CD14-positive monocyte (primary cell): Measurements from ENCODE around the gene COA3. TPM values are rescaled to one million over a fixed set of nuclear protein-coding genes. Genes with fewer than 3 reads are reported as not detected.
A peak's percentile ranks its signal among the peaks of the same experiment; 100 is the strongest.

Source experiments
- DNase-seq, 3 donors: peaks; one replicate each; pipeline ENCODE4 v3.0.0-alpha.2; 2011 to 2022
- H2AFZ ChIP-seq: 2 replicates; pipeline ENCODE4 v1.6.0; 2012; ENCODE audit warnings: mild to moderate bottlenecking, low read depth, low read length, inconsistent platforms; ENCODE audit not compliant: insufficient read depth, poor library complexity, severe bottlenecking
- H3K27ac ChIP-seq, 2 donors: 1 replicate in 1 of 2; 2 replicates in 1 of 2; pipeline ENCODE4 v1.5.1; 2012 to 2013; ENCODE audit warnings: low read length in 2 of 2, control low read depth in 1 of 2, inconsistent platforms in 1 of 2, low read depth in 1 of 2, mild to moderate bottlenecking in 1 of 2
- H3K27me3 ChIP-seq, 2 donors: one replicate each; pipeline versions ENCODE4 v1.6.0 to v1.6.1; 2011 to 2013; ENCODE audit warnings: low read length in 2 of 2; ENCODE audit not compliant: control insufficient read depth in 2 of 2, insufficient read depth in 2 of 2
- H3K36me3 ChIP-seq, 2 donors: replicated peaks in 1 of 2; 1 replicate in 1 of 2; 2 replicates in 1 of 2; pipeline versions ENCODE4 v1.5.1 to v1.6.1; 2012 to 2013; ENCODE audit warnings: low read length in 2 of 2, control low read depth in 1 of 2, inconsistent platforms in 1 of 2, mild to moderate bottlenecking in 1 of 2; ENCODE audit not compliant: insufficient read depth in 2 of 2, control insufficient read depth in 1 of 2
- H3K4me1 ChIP-seq, 2 donors: 1 replicate in 1 of 2; 2 replicates in 1 of 2; pipeline versions ENCODE4 v1.5.1 to v1.6.1; 2012 to 2013; ENCODE audit warnings: low read length in 2 of 2, control low read depth in 1 of 2, inconsistent platforms in 1 of 2, mild to moderate bottlenecking in 1 of 2, moderate library complexity in 1 of 2; ENCODE audit not compliant: insufficient read depth in 2 of 2, control insufficient read depth in 1 of 2
- H3K4me2 ChIP-seq: replicated peaks from 2 replicates; pipeline ENCODE3; 2012; ENCODE audit warnings: low read length, moderate library complexity, mild to moderate bottlenecking; ENCODE audit not compliant: poor library complexity, severe bottlenecking; ENCODE audit errors: extremely low read depth
- H3K4me3 ChIP-seq, 3 experiments: fragments of 200-600 bp in 1 of 3; sonication (generic) in 1 of 3; replicated peaks in 1 of 3; 1 replicate in 2 of 3; 2 replicates in 1 of 3; pipeline ENCODE4 v1.5.1; 2011 to 2013; ENCODE audit warnings: low read length in 3 of 3, mild to moderate bottlenecking in 3 of 3, control low read depth in 2 of 3, low read depth in 2 of 3, inconsistent platforms in 1 of 3, moderate library complexity in 1 of 3
- H3K79me2 ChIP-seq: 2 replicates; pipeline ENCODE4 v1.6.0; 2012; ENCODE audit warnings: mild to moderate bottlenecking, control low read depth, inconsistent platforms, low read length, moderate library complexity; ENCODE audit not compliant: insufficient read depth
- H3K9ac ChIP-seq: 2 replicates; pipeline ENCODE4 v1.6.0; 2017; ENCODE audit warnings: low read length, mild to moderate bottlenecking; ENCODE audit not compliant: insufficient read depth, poor library complexity, severe bottlenecking
- H3K9me3 ChIP-seq, 2 donors: replicated peaks in 1 of 2; 1 replicate in 1 of 2; 2 replicates in 1 of 2; pipeline versions ENCODE4 v1.5.1 to v1.6.1; 2012 to 2013; ENCODE audit warnings: low read length in 2 of 2, control low read depth in 1 of 2; ENCODE audit not compliant: control insufficient read depth in 1 of 2, insufficient read depth in 1 of 2
- H4K20me1 ChIP-seq: 2 replicates; pipeline ENCODE4 v1.6.0; 2012; ENCODE audit warnings: mild to moderate bottlenecking, low read length, control low read depth, moderate library complexity; ENCODE audit not compliant: insufficient read depth
- H3K27ac Mint-ChIP-seq, 7 donors: one replicate each; pipeline ENCODE4 v1.8.0; 2020; ENCODE audit warnings: mild to moderate bottlenecking in 7 of 7, mixed read lengths in 7 of 7, moderate library complexity in 6 of 7, inconsistent platforms in 2 of 7
- H3K27me3 Mint-ChIP-seq, 3 donors: one replicate each; pipeline ENCODE4 v1.8.0; 2021 to 2022; ENCODE audit warnings: low read depth in 3 of 3, mild to moderate bottlenecking in 3 of 3, mixed read lengths in 3 of 3, moderate library complexity in 3 of 3, inconsistent platforms in 1 of 3
- H3K36me3 Mint-ChIP-seq, 2 donors: one replicate each; pipeline ENCODE4 v1.8.0; 2020; ENCODE audit warnings: mixed read lengths in 2 of 2, inconsistent platforms in 1 of 2, mild to moderate bottlenecking in 1 of 2
- H3K4me1 Mint-ChIP-seq: one replicate; pipeline ENCODE4 v1.8.0; 2020; ENCODE audit warnings: mild to moderate bottlenecking, mixed read lengths
- H3K4me3 Mint-ChIP-seq, 2 donors: one replicate each; pipeline ENCODE4 v1.8.0; 2020; ENCODE audit warnings: mild to moderate bottlenecking in 2 of 2, mixed read lengths in 2 of 2, moderate library complexity in 1 of 2
- H3K9me3 Mint-ChIP-seq, 7 donors: one replicate each; pipeline ENCODE4 v1.8.0; 2020 to 2022; ENCODE audit warnings: mixed read lengths in 7 of 7, mild to moderate bottlenecking in 6 of 7, moderate library complexity in 6 of 7, inconsistent platforms in 2 of 7
- CTCF ChIP-seq: fragments of 200-600 bp; IDR thresholded peaks from one replicate; pipeline ENCODE4 v1.8.0; 2022; ENCODE audit warnings: antibody characterized with exemption, mild to moderate bottlenecking
- WGBS: methylation state at CpG from one replicate; pipeline ENCODE4 v1.1.5; 2013; ENCODE audit warnings: missing lambda C conversion rate; ENCODE audit not compliant: insufficient coverage; 5-methylcytosine and 5-hydroxymethylcytosine counted together
- intact Hi-C, 2 donors: fragments of 100-400 bp; cut with micrococcal nuclease; formaldehyde crosslinking; loops; one replicate each; pipeline versions ENCODE4 v1.15.0 to v1.15.1; 2023
- polyA plus RNA-seq, 3 donors: library from polyadenylated mRNA; depleted of rRNA in 1 of 3; unstranded in 2 of 3; stranded (reverse) in 1 of 3; fragments of 300-500 nt in 2 of 3; fragments of >200 nt in 1 of 3; fragmentation: Illumina TruSeq in 2 of 3; gene quantifications; 1 replicate in 2 of 3; 2 replicates in 1 of 3; pipeline ENCODE4 v1.2.3, GENCODE V29; 2012 to 2021

COA3 gene
- polyA plus RNA-seq, 3 donors = 21.5 to 171 (median 156) TPM

- no peaks in the 10 kb centered on the region for H3K9me3 ChIP-seq
- no peak overlapping the region for H3K4me3 ChIP-seq
- Mint-ChIP-seq H3K27ac (peak overlapping the region in 2 of 7 donors; percentile 21 to 55), H3K9me3 (peaks cover 0 to 2% (median 0%) of the 10 kb centered on the region in 7 donors), H3K36me3 (peaks cover 59 to 77% of the 10 kb centered on the region in 2 donors), H3K4me3 (no peak overlapping the region), H3K4me1 (peaks cover 10% of the 10 kb centered on the region), H3K27me3 (peaks cover 0 to 2% (median 0%) of the 10 kb centered on the region in 3 donors)
- H3K36me3 ChIP-seq = peaks cover 63 to 73% of the 10 kb centered on the region in 2 donors
- DNase-seq = peak; percentile 49 to 67 (median 54)
- intact Hi-C loops = loop anchor here in 1 of 2 donors (5.0 kb wide), 1 partner anchor 48 kb away; the partner anchor contains the start of gene VPS25
- TF ChIP-seq CTCF = peak; percentile 91
- H3K4me1 ChIP-seq = peaks cover 10 to 19% of the 10 kb centered on the region in 2 donors
- no peak overlapping the region for H3K4me2 ChIP-seq
- H3K9ac ChIP-seq = no peak overlapping the region
- no CpG with 5 or more reads among the region's 2 CpGs for WGBS
- no peak overlapping the region for H2AFZ ChIP-seq
- no peaks in the 10 kb centered on the region for H3K27me3 ChIP-seq
- peaks cover 13% of the 10 kb centered on the region for H4K20me1 ChIP-seq
- no peak overlapping the region for H3K27ac ChIP-seq
- peaks cover 34% of the 10 kb centered on the region for H3K79me2 ChIP-seq
Measured at GRCh38 chr17:42819939-42820535, 21.5 kb upstream of the COA3 start.

- Histone ChIP-seq H3K9me3 (no peaks in the 10 kb centered on the region), H3K9ac (no peak overlapping the region), H4K20me1 (peaks cover 13% of the 10 kb centered on the region), H3K27ac (no peak overlapping the region), H3K27me3 (no peaks in the 10 kb centered on the region), H2AFZ (no peak overlapping the region), H3K36me3 (peaks cover 80 to 90% of the 10 kb centered on the region in 2 donors), H3K4me3 (no peak overlapping the region), H3K79me2 (peaks cover 26% of the 10 kb centered on the region), H3K4me2 (no peak overlapping the region), H3K4me1 (peaks cover 4 to 10% of the 10 kb centered on the region in 2 donors)
- no peak for TF ChIP-seq CTCF
- intact Hi-C loops = no loop called here
- peaks cover 0 to 2% (median 0%) of the 10 kb centered on the region in 3 donors for H3K27me3 Mint-ChIP-seq
- WGBS = 95% methylated on average over 3 of the region's 5 CpGs
- H3K9me3 Mint-ChIP-seq = no peaks in the 10 kb centered on the region
- H3K36me3 Mint-ChIP-seq = peaks cover 76 to 93% of the 10 kb centered on the region in 2 donors
- peaks cover 4% of the 10 kb centered on the region for H3K4me1 Mint-ChIP-seq
- DNase-seq = no peak
- H3K4me3 Mint-ChIP-seq = no peak overlapping the region
- peak overlapping the region in 2 of 7 donors; percentile 7 to 54 for H3K27ac Mint-ChIP-seq
Measured at GRCh38 chr17:42818379-42818778, 19.9 kb upstream of the COA3 start.
